Thymus (tissue), 11 donors: Measurements from ENCODE around the gene CROCC2. TPM values are rescaled to one million over a fixed set of nuclear protein-coding genes. Genes with fewer than 3 reads are reported as not detected.

Experiments used
- DNase-seq, 9 donors: peaks; one replicate each; pipeline ENCODE4 v3.0.0-alpha.2; 2013; ENCODE audit warnings: low spot score in 9 of 9, low read depth in 6 of 9, missing footprints in 1 of 9
- H3K27ac ChIP-seq, 2 donors: one replicate each; pipeline ENCODE4 v1.5.1; 2013; ENCODE audit warnings: control low read depth in 1 of 2, low read depth in 1 of 2, low read length in 1 of 2, mild to moderate bottlenecking in 1 of 2, moderate library complexity in 1 of 2
- H3K27me3 ChIP-seq, 2 donors: one replicate each; pipeline ENCODE4 v1.5.1; 2013; ENCODE audit warnings: low read length in 1 of 2; ENCODE audit not compliant: control insufficient read depth in 2 of 2, insufficient read depth in 1 of 2
- H3K36me3 ChIP-seq, 2 donors: one replicate each; pipeline ENCODE4 v1.5.1; 2013; ENCODE audit warnings: low read length in 1 of 2, mild to moderate bottlenecking in 1 of 2, moderate library complexity in 1 of 2; ENCODE audit not compliant: control insufficient read depth in 2 of 2, insufficient read depth in 2 of 2
- H3K4me1 ChIP-seq, 2 donors: one replicate each; pipeline ENCODE4 v1.5.1; 2013; ENCODE audit warnings: low read length in 2 of 2; ENCODE audit not compliant: control insufficient read depth in 2 of 2, insufficient read depth in 2 of 2
- H3K4me3 ChIP-seq, 2 donors: one replicate each; pipeline ENCODE4 v1.5.1; 2013; ENCODE audit warnings: low read length in 2 of 2, control low read depth in 1 of 2, mild to moderate bottlenecking in 1 of 2
- H3K9me3 ChIP-seq, 2 donors: one replicate each; pipeline ENCODE4 v1.5.1; 2013; ENCODE audit warnings: low read length in 1 of 2, mild to moderate bottlenecking in 1 of 2; ENCODE audit not compliant: control insufficient read depth in 2 of 2, insufficient read depth in 1 of 2
- WGBS: extraction: QIAGEN DNeasy Blood & Tissue Kit; methylation state at CpG from one replicate; pipeline ENCODE4 v1.1.7; 2013; 5-methylcytosine and 5-hydroxymethylcytosine counted together
- polyA plus RNA-seq: library from polyadenylated mRNA; stranded (reverse); fragments of 200-250 nt; gene quantifications from one replicate; pipeline ENCODE4 v1.2.3, GENCODE V29; 2013
- total RNA-seq: library from RNA; stranded (reverse); fragments of 120-200 nt; gene quantifications from one replicate; pipeline ENCODE4 v1.2.4, GENCODE V29; 2013
- donor health status: healthy.

Gene CROCC2
- total and polyA plus RNA-seq, 2 donors, result 0.02 TPM; not detected in 1

DNA sequence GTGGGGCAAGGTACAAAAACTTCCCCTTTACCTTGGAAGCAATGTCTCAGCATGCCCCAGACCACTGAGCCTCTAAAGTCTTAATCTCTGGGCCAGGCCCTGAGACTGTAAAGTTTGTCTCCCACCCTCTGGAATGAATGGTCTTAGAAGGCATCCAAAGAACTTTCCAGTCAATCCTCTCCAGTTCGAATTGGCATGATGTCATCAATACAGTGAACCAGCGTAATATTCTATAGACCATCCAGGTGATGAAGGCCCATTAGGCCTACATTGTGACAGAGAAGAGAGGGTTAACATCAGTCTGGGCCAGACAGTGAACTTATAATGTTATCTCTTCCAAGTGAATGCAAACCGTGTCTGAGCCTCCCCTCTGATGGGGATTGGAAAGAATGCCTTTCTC, 21.4 kb upstream of the CROCC2 start:
- Histone ChIP-seq H3K9me3 (no peaks in the 10 kb centered on the region), H3K27ac (no peak overlapping the region), H3K4me3 (no peak overlapping the region), H3K36me3 (no peaks in the 10 kb centered on the region), H3K27me3 (no peaks in the 10 kb centered on the region), H3K4me1 (no peaks in the 10 kb centered on the region)
- 97% methylated on average over 3 of the region's 3 CpGs for WGBS
- no peak for DNase-seq

GRCh38 chr2:240885566-240885965, 20.6 kb upstream of the CROCC2 start:
- 78% methylated on average over 1 of the region's 1 CpG for WGBS
- no peak overlapping the region for H3K27ac ChIP-seq
- H3K4me3 ChIP-seq, result no peak overlapping the region
- H3K9me3 ChIP-seq, result no peaks in the 10 kb centered on the region
- DNase-seq, result no peak
- no peaks in the 10 kb centered on the region for H3K4me1 ChIP-seq
- H3K36me3 ChIP-seq, result no peaks in the 10 kb centered on the region
- no peaks in the 10 kb centered on the region for H3K27me3 ChIP-seq

DNA sequence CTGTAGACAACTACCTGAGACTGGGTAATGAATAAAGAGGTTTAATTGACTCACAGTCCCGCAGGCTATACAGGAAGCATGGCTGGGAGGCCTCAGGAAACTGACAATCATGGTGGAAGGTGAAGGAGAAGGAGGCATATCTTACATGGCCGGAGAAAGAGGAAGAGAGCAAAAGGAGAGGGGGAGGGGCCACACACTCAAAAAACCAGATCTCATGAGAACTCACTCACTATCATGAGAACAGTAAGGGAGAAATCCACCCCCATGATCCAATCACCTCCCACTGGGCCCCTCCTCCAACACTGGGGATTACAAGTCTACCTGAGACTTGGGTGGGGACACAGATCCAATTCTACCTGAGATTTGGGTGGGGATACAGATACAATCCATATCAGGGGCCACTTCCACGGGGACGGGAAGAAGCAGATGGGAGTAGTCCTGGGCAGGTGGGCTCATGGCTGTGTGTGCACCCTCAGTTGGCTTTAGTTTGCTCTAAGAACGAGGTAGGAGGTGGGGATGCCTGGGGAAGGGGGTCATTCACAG, 20.0 kb upstream of the CROCC2 start:
- Histone ChIP-seq H3K9me3 (no peaks in the 10 kb centered on the region), H3K36me3 (no peaks in the 10 kb centered on the region), H3K4me3 (no peak overlapping the region), H3K27me3 (no peaks in the 10 kb centered on the region), H3K4me1 (no peaks in the 10 kb centered on the region), H3K27ac (no peak overlapping the region)
- WGBS, result 58% methylated on average over 5 of the region's 5 CpGs
- no peak for DNase-seq

DNA sequence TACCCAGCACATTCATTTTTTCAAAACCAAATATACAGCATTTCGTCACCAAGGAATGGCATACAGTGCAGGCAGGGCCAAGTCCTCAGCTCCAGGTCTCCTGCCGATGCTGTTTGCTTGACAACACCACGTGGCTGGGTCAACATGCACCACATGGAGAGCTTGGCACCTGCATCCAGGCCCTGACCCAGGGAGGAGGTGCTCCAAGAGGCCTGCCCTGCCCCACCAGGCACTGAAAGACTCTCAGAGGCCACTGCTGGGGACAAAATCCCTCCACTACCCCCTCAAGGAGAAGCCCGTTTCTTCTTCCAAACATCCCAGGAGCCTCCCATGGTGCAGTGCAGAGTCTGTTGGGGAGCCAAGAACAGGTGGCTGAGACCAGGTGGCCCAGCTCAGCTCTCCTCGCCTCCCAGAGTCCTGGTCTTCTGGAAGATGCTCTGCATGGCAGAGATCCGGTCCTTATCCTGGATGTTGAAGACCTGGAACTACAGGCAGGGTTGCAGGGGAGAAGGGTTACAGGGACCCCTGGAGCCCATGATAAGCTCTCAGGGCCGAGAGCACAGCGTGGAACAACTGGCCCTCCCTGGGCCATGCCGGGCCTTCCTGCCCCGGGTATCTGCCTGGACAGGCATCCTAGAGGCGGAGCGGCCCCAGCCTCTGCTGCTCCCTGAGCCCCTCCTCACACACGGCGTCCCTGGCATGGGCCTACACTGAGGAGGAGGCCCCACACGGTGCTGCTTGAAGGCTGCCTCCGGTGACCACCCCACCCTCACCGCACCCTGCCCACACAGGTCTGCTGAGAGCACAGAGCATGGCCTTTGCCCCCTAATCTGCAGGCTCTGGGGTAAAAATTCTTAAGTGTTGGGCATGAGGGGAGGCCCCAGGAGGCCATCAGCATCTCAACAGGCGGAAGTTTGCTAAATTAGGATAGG, 19.2 kb upstream of the CROCC2 start:
- DNase-seq, result no peak
- 92% methylated on average over 18 of the region's 18 CpGs for WGBS
- no peak overlapping the region for H3K27ac ChIP-seq
- no peak overlapping the region for H3K4me3 ChIP-seq
- H3K27me3 ChIP-seq, result no peaks in the 10 kb centered on the region
- H3K9me3 ChIP-seq, result no peaks in the 10 kb centered on the region
- no peaks in the 10 kb centered on the region for H3K36me3 ChIP-seq
- H3K4me1 ChIP-seq, result no peaks in the 10 kb centered on the region

DNA sequence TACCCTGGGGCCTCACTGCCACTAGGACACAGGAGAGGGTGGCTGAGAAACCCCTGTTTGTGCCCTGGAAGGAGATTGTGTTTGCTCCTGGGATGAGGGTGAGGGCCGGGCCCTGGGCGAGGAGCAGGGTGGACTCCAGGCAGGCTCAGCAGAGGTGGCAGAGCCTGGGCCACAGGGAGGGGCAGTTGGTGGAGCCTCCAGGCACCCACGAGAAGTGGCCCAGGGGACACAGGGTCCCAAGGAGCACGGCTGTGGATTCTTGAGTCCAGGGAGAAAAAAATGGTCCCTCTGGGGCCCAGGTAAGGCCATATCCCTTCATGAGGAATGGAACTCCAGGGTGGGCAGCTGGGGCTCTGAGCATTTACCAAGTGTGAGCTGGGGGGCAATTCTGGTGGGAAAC, 18.5 kb upstream of the CROCC2 start:
- no peak overlapping the region for H3K4me3 ChIP-seq
- H3K27ac ChIP-seq, result no peak overlapping the region
- no peaks in the 10 kb centered on the region for H3K36me3 ChIP-seq
- no peaks in the 10 kb centered on the region for H3K4me1 ChIP-seq
- H3K9me3 ChIP-seq, result no peaks in the 10 kb centered on the region
- no peaks in the 10 kb centered on the region for H3K27me3 ChIP-seq
- 96% methylated on average over 4 of the region's 4 CpGs for WGBS
- no peak for DNase-seq

GRCh38 chr2:240888130-240888889, 17.8 kb upstream of the CROCC2 start:
- H3K36me3 ChIP-seq, result no peaks in the 10 kb centered on the region
- no peaks in the 10 kb centered on the region for H3K4me1 ChIP-seq
- no peak overlapping the region for H3K4me3 ChIP-seq
- H3K27ac ChIP-seq, result no peak overlapping the region
- H3K9me3 ChIP-seq, result no peaks in the 10 kb centered on the region
- no peak for DNase-seq
- H3K27me3 ChIP-seq, result no peaks in the 10 kb centered on the region
- WGBS, result 96% methylated on average over 37 of the region's 37 CpGs

DNA sequence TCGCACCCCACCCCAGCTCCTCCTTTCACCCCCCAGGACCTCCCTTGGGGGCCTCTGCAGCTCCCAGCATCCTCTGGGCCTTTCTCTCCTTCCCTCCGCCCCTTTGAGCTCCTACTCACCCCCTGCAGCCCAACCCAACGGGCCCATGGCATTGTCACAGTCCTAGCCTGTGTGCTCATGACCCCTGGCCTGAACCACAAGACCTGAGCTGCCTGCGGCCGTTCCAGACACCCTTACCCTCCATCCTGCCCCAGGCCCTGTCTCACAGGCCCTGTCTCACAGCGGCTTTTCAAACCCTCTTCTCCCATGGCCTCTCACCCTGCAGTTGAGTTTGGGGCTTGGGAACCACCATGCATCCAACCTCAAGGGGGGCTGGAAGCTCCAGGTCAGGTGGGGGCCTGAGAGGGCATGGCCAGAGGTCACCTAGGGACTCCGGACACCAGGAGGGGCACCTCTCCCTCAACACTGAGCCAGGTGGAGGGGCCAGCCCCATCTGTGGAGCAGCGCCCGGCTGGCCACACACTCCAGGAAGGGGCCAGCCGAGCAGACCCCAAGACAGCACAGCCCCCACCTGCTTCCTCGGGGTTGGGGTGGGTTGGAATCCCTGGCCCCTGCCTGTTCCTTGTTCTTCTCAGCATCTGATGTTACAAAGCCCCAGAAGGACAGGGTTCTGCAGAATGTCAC, 17.1 kb upstream of the CROCC2 start:
- Histone ChIP-seq H3K9me3 (no peaks in the 10 kb centered on the region), H3K27me3 (no peaks in the 10 kb centered on the region), H3K27ac (no peak overlapping the region), H3K4me3 (no peak overlapping the region), H3K4me1 (no peaks in the 10 kb centered on the region), H3K36me3 (no peaks in the 10 kb centered on the region)
- no peak for DNase-seq
- WGBS, result 82% methylated on average over 11 of the region's 11 CpGs

DNA sequence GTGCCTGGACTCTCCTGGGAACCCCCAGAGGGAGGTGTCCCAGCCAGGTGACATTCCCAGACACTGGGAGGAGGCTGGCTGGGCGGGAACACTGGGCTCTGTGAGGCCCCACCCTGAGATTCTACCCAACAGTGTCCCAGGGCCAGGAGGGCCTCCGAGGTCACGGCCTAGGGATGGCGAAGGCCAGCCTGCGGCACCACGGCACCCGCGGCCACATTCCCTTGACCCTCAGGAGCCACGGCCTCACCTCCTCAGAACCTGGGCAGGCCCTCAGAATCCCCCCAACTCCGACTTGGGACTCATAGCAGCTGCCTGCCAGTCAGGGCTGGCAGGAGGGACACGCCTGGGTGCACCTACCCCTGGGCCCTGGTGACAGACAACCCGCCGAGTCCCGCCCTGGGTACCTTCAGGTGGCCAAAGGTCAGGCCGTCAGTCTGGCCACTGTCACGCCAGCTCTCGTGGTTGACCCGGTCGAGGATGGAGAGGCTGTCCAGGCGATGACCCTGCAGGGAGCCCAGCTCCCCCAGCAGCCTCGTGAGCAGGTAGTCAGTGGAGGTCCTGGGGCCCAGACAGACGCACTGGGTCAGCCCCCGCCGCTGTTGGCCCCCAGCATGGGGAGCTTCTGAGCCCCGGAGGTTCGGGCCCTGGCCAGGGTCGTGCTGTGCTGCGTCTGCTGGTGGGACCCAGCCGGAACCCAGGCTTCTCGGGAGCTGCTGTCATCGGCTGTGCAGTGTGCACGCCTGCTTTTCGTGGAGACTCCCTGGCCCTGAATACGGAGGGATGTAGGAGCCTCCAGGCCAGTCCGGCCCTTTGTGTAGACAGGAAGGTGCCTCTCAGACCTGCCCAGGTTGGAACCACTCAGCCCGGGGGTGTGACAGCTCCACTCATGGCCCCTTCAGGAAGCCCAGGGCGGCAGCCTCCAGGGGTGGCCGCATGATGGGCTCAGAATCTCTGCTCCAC, 16.3 kb upstream of the CROCC2 start:
- no peaks in the 10 kb centered on the region for H3K9me3 ChIP-seq
- DNase-seq, result no peak
- no peaks in the 10 kb centered on the region for H3K27me3 ChIP-seq
- no peaks in the 10 kb centered on the region for H3K4me1 ChIP-seq
- WGBS, result 95% methylated on average over 38 of the region's 38 CpGs
- no peaks in the 10 kb centered on the region for H3K36me3 ChIP-seq
- no peak overlapping the region for H3K4me3 ChIP-seq
- no peak overlapping the region for H3K27ac ChIP-seq
